Large intestine (tissue), 3 donors: ENCODE measurements around the gene DYNLT5. TPM values are rescaled to one million over a fixed set of nuclear protein-coding genes. Genes with fewer than 3 reads are reported as not detected.

ENCODE experiments used
- DNase-seq, 2 donors: peaks; one replicate each; pipeline versions ENCODE4 v3.0.0 to v3.0.0-alpha.2; 2013
- H3K27ac ChIP-seq: one replicate; pipeline ENCODE4 v1.5.1; 2013; ENCODE audit warnings: low read length
- H3K27me3 ChIP-seq: 2 replicates; pipeline ENCODE4 v1.6.1; 2013; ENCODE audit warnings: low read length; ENCODE audit not compliant: control insufficient read depth, insufficient read depth
- H3K36me3 ChIP-seq: 2 replicates; pipeline ENCODE4 v1.6.1; 2013; ENCODE audit warnings: low read length; ENCODE audit not compliant: control insufficient read depth, insufficient read depth
- H3K4me1 ChIP-seq: one replicate; pipeline ENCODE4 v1.6.1; 2013; ENCODE audit warnings: low read length; ENCODE audit not compliant: control insufficient read depth, insufficient read depth
- H3K4me3 ChIP-seq: one replicate; pipeline ENCODE4 v1.5.1; 2013; ENCODE audit warnings: low read length
- H3K9me3 ChIP-seq: one replicate; pipeline ENCODE4 v1.6.1; 2013; ENCODE audit warnings: mild to moderate bottlenecking, low read depth, low read length, moderate library complexity; ENCODE audit not compliant: control insufficient read depth
- WGBS: methylation state at CpG from one replicate; pipeline ENCODE4 v1.1.5; 2013; ENCODE audit warnings: low lambda C conversion rate; ENCODE audit not compliant: insufficient coverage; 5-methylcytosine and 5-hydroxymethylcytosine counted together
- polyA plus RNA-seq: library from polyadenylated mRNA; unstranded; fragments of 120-200 nt; gene quantifications from one replicate; pipeline ENCODE4 v1.2.1, GENCODE V29; 2013

Gene DYNLT5
- polyA plus RNA-seq, 1 donor: 3.3 TPM

- no CpG with 5 or more reads among the region's 3 CpGs for WGBS
- no peaks in the 10 kb centered on the region for H3K36me3 ChIP-seq
- no peak overlapping the region for H3K27ac ChIP-seq
- DNase-seq: no peak
- H3K4me1 ChIP-seq: no peaks in the 10 kb centered on the region
- H3K4me3 ChIP-seq: no peak overlapping the region
- peaks cover 7% of the 10 kb centered on the region for H3K9me3 ChIP-seq
- peaks cover 33% of the 10 kb centered on the region for H3K27me3 ChIP-seq
Observed at GRCh38 chr1:66750577-66750976, 1.7 kb upstream of the DYNLT5 start.

- Histone ChIP-seq H3K36me3 (no peaks in the 10 kb centered on the region), H3K4me1 (no peaks in the 10 kb centered on the region), H3K4me3 (no peak overlapping the region), H3K27me3 (peaks cover 33% of the 10 kb centered on the region), H3K9me3 (peaks cover 7% of the 10 kb centered on the region), H3K27ac (no peak overlapping the region)
- WGBS: 100% methylated on average over 1 of the region's 4 CpGs
- DNase-seq: no peak
Observed at GRCh38 chr1:66751160-66751559, 1.1 kb upstream of the DYNLT5 start.

- H3K36me3 ChIP-seq: no peaks in the 10 kb centered on the region
- H3K27me3 ChIP-seq: peaks cover 36% of the 10 kb centered on the region
- no peak for DNase-seq
- no peaks in the 10 kb centered on the region for H3K4me1 ChIP-seq
- peaks cover 7% of the 10 kb centered on the region for H3K9me3 ChIP-seq
- WGBS: no CpG with 5 or more reads among the region's 18 CpGs
- no peak overlapping the region for H3K27ac ChIP-seq
- peak overlapping the region; percentile 32 for H3K4me3 ChIP-seq
Observed at GRCh38 chr1:66752671-66753371, 562 bp downstream of the DYNLT5 start.

- Histone ChIP-seq H3K27me3 (peaks cover 19% of the 10 kb centered on the region), H3K4me3 (no peak overlapping the region), H3K27ac (no peak overlapping the region), H3K4me1 (no peaks in the 10 kb centered on the region), H3K36me3 (no peaks in the 10 kb centered on the region), H3K9me3 (peaks cover under 1% of the 10 kb centered on the region)
- 88% methylated on average over 1 of the region's 6 CpGs for WGBS
- no peak for DNase-seq
Observed at GRCh38 chr1:66757722-66758240, 5.5 kb downstream of the DYNLT5 start.

- no peak overlapping the region for H3K4me3 ChIP-seq
- DNase-seq: peak in 1 of 2 donors; percentile 29
- no peak overlapping the region for H3K27ac ChIP-seq
- peaks cover 14% of the 10 kb centered on the region for H3K27me3 ChIP-seq
- H3K36me3 ChIP-seq: no peaks in the 10 kb centered on the region
- H3K9me3 ChIP-seq: no peaks in the 10 kb centered on the region
- no peaks in the 10 kb centered on the region for H3K4me1 ChIP-seq
- no CpG with 5 or more reads among the region's 1 CpG for WGBS
Observed at GRCh38 chr1:66758241-66758755, 6.0 kb downstream of the DYNLT5 start.

GRCh38 chr1:66760506-66760905 is 8.2 kb downstream of the DYNLT5 start:
- H3K9me3 ChIP-seq: no peaks in the 10 kb centered on the region
- no CpG with 5 or more reads among the region's 1 CpG for WGBS

GRCh38 chr1:66761221-66761620 is 9.0 kb downstream of the DYNLT5 start:
- Histone ChIP-seq H3K36me3 (no peaks in the 10 kb centered on the region), H3K4me1 (no peaks in the 10 kb centered on the region), H3K9me3 (no peaks in the 10 kb centered on the region), H3K4me3 (no peak overlapping the region), H3K27me3 (peaks cover 3% of the 10 kb centered on the region), H3K27ac (no peak overlapping the region)
- WGBS: no CpG with 5 or more reads among the region's 2 CpGs
- no peak for DNase-seq

More at GRCh38 chr1:66760506-66760905, 8.2 kb downstream of the DYNLT5 start:
- no peak for DNase-seq
- Histone ChIP-seq H3K36me3 (no peaks in the 10 kb centered on the region), H3K27ac (no peak overlapping the region), H3K4me3 (no peak overlapping the region), H3K27me3 (peaks cover 3% of the 10 kb centered on the region), H3K4me1 (no peaks in the 10 kb centered on the region)

GRCh38 chr1:66764994-66765578 is 12.8 kb downstream of the DYNLT5 start:
- H3K27me3 ChIP-seq: no peaks in the 10 kb centered on the region
- peaks cover 7% of the 10 kb centered on the region for H3K4me1 ChIP-seq
- no peaks in the 10 kb centered on the region for H3K9me3 ChIP-seq
- WGBS: 21% methylated on average over 2 of the region's 3 CpGs
- no peak overlapping the region for H3K4me3 ChIP-seq
- no peak overlapping the region for H3K27ac ChIP-seq
- peak; percentile 27 to 36 for DNase-seq
- no peaks in the 10 kb centered on the region for H3K36me3 ChIP-seq

DNA sequence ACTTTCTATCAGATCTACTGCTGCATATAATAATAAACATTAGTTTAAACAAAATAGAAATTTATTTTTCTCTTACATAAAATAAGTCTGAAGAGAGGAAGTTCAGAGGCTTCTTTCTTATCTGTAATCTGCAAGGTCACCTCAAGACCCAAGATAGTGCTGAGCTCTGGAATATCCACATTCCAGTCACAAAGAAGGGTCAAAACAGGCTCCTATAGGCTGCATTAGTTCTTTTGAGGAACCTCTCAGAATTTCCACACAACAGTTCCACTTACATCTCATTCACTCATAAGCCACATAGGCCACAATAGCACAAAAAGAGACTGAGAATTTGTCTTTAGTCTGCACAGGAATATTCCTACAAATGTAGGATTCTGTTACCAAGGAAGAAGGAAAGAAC is 15.4 kb downstream of the DYNLT5 start:
- DNase-seq: no peak
- Histone ChIP-seq H3K27ac (no peak overlapping the region), H3K4me3 (no peak overlapping the region), H3K27me3 (no peaks in the 10 kb centered on the region), H3K9me3 (no peaks in the 10 kb centered on the region), H3K36me3 (no peaks in the 10 kb centered on the region), H3K4me1 (peaks cover 7% of the 10 kb centered on the region)

- H3K36me3 ChIP-seq: no peaks in the 10 kb centered on the region
- 100% methylated on average over 1 of the region's 1 CpG for WGBS
- DNase-seq: no peak
Observed at GRCh38 chr1:66768965-66769364, 16.7 kb downstream of the DYNLT5 start.

More at GRCh38 chr1:66768965-66769364, 16.7 kb downstream of the DYNLT5 start:
- H3K27me3 ChIP-seq: no peaks in the 10 kb centered on the region
- H3K4me3 ChIP-seq: no peak overlapping the region
- no peaks in the 10 kb centered on the region for H3K9me3 ChIP-seq
- peaks cover 7% of the 10 kb centered on the region for H3K4me1 ChIP-seq
- H3K27ac ChIP-seq: no peak overlapping the region
